ENCODE measurements around the gene EI24.

GRCh38 chr11:125519860-125520834 is 49.1 kb upstream of the EI24 start:
- TF ChIP-seq CTCF (IDR thresholded peaks at IDR 0.05) (no peak), POLR2A (IDR thresholded peaks at IDR 0.05) (no peak), EP300 (IDR thresholded peaks at IDR 0.05) (no peak)
